ENCODE results near the gene ATF6.
"Not testable (repeated sequence)": the region's sequence is repeated elsewhere in the genome, so short reads cannot be mapped to it uniquely, and the experiment has no call there.

ATF6 gene

DNA sequence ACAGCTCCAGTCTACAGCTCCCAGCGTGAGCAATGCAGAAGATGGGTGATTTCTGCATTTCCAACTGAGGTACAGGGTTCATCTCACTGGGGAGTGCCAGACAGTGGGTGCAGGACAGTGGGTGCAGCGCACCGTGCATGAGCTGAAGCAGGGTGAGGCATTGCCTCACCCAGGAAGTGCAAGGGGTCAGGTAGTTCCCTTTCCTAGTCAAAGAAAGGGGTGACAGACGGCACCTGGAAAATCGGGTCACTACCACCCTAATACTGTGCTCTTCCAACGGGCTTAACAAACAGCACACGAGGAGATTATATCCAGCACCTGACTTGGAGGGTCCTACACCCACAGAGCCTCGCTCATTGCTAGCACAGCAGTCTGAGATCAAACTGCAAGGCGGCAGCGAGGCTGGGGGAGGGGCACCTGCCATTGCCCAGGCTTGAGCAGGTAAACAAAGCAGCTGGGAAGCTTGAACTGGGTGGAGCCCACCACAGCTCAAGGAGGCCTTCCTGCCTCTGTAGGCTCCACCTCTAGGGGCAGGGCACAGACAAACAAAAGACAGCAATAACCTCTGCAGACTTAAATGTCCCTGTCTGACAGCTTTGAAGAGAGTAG lies 66.3 kb downstream of the ATF6 start:
- DNase-seq, ATAC-seq: not testable (repeated sequence)

DNA sequence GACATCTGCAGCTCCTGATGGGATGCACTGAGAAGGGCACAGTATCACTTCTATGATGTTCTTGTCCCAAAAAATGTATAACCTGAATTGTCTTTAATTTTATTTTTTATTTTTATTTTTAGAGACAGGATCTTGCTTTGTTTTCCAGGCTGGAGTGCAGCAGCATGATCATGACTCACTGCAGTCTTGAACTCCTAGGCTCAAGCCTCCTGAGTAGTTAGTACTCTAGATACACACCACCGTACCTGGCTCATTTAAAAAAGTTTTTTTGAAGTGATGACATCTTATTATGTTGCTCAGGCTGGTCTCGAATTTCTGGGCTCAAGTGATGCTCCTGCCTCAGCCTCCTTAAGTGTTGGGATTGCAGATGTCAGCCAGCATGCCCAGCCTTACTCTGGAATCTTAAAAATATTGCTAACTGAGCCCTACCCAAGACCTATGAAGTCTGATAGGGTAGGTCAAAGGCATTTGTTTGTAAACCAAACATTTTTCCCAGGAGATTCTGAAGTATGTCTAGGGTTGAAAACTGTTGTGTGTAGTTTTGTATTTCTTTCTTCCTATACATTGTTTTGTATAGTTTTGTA lies 68.9 kb downstream of the ATF6 start:
- ATAC-seq: no peak
- DNase-seq: no peak

DNA sequence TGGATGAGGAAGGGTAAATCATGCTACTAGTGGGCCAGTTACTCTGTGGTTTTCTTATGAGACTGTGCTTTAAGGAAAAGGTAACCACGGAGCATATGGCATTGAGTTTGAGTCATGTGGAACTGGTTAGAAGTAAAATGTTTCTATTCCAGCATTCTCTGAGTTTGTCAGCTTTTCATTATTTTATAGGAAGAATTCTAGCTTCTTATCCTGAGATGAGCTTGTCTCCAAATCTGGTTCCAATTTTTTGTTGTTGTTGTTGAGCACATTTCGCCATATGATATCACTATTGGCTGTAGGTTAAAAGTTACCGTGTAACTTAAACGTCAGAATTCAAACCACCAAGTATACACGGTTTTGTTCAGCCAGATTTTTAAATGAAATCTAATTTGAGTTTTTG lies 69.9 kb downstream of the ATF6 start:
- ATAC-seq (no peak), DNase-seq (no peak)

DNA sequence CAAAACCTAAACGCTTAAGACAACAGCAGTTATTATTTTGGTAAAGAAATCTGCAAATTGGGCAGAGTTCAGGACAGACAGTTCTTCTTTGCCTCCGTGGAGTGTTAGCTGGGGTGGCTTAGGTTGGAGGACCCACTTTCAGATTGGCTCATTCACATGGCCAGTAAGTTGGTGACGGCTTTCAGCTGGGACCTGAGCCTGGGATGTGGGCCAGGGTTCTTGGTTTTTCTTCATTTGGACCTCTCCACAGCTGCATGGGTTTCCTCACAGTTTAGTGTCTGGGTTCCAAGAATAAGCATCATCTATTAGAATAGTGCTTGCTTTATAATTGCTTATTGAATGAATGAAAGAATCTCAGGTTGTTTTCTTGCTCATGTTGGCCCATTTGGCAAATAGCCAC lies 72.2 kb downstream of the ATF6 start:
- ATAC-seq (no peak), DNase-seq (no peak)

DNA sequence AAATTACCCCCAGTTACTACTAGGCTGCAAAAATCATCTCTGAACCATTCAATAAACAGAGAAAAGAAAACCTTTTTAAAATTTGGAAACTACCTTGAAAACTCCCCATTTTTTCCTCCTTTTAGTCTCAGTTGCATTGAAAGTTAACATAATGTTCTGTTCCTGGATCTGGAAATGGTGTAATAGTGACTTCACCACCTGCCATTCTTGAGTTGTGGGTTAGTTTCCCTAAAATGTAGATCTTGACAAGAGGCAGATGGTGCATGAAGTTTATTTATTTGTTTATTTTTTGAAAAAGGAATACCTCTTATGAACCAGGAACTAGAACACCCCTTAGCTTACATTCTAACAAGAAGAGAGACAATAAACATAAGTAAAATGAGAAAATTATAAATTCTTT lies 72.8 kb downstream of the ATF6 start:
- no peak for DNase-seq
- no peak for ATAC-seq

- DNase-seq (no peak), ATAC-seq (no peak)
These were observed 73.5 kb downstream of the ATF6 start for GRCh38 chr1:161839591-161839990.

GRCh38 chr1:161840363-161840762 lies 74.2 kb downstream of the ATF6 start:
- DNase-seq: no peak
- no peak for ATAC-seq

GRCh38 chr1:161843156-161843555 lies 77.0 kb downstream of the ATF6 start:
- DNase-seq (no peak), ATAC-seq (no peak)

- ATAC-seq: no peak
- DNase-seq: no peak
These were observed 78.6 kb downstream of the ATF6 start for GRCh38 chr1:161844696-161845095.

DNA sequence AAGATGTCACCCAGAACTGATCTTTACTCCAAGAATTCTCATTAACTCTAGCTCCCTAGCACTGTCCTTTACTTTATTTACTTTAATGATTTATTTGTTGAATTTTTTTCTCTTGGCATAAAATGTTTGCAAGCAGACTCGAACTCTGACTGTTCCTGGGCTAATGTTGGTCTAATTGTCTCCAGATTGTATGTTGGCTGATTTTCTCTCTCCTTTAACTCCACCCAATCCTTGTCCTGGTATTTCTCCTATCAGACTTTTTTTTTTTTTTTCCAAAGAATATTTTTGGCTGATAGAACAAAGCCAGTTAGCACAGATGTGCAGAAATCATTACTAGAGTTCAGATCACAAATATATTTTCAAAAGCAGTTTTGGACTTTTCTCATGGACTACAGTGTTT lies 82.6 kb downstream of the ATF6 start:
- DNase-seq: no peak
- no peak for ATAC-seq

DNA sequence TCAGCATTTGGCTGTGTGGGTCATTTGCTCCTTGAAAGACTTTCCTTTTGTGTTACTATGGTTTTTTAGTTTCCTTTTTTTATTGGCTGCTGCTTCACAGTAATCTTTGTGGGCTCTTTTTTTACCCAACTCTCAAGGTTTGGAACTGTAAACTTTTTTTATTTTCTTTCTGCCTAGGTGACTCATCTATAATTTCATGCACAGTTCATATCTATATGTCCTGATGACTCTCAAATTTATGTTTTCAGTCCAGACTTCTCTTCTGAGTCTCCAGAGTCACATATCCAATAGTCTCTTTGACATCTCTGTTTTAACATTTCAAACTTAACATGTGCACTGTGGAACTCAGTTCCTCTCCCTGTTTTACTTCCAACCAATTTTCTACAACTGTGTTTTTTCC lies 83.4 kb downstream of the ATF6 start:
- peak; percentile 9 for ATAC-seq
- DNase-seq: no peak

- ATAC-seq: no peak
These were observed 89.1 kb downstream of the ATF6 start for GRCh38 chr1:161855260-161855659.

GRCh38 chr1:161858271-161858670 lies 92.2 kb downstream of the ATF6 start:
- DNase-seq (no peak), ATAC-seq (no peak)

More at GRCh38 chr1:161855260-161855659, 89.1 kb downstream of the ATF6 start:
- DNase-seq: no peak

DNA sequence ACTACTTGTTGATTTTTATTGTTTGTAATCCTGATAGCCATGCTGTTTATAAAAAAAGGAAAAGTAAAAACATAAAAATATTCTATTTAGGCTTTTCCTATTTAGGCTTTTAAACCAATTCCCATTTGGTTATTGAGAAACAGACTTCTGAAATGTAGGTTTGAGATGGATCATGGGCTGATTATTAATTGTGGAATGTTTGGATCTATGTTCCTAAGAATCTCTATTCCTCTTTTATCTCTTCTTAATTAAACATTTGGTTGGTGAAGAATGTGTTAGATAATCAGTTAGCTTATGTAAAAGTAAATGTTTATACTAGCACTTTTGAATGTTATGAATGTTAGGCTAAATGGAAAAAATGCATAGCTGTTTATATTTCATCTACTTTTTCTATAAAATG lies 97.4 kb downstream of the ATF6 start:
- no peak for ATAC-seq
- no peak for DNase-seq

GRCh38 chr1:161864577-161864976 lies 98.5 kb downstream of the ATF6 start:
- ATAC-seq (no peak), DNase-seq (no peak)

GRCh38 chr1:161866241-161866640 lies 100.1 kb downstream of the ATF6 start:
- ATAC-seq (no peak), DNase-seq (no peak)

GRCh38 chr1:161868832-161869231 lies 102.7 kb downstream of the ATF6 start:
- ATAC-seq (no peak), DNase-seq (no peak)

GRCh38 chr1:161869291-161869690 lies 103.2 kb downstream of the ATF6 start:
- DNase-seq (no peak), ATAC-seq (no peak)

DNA sequence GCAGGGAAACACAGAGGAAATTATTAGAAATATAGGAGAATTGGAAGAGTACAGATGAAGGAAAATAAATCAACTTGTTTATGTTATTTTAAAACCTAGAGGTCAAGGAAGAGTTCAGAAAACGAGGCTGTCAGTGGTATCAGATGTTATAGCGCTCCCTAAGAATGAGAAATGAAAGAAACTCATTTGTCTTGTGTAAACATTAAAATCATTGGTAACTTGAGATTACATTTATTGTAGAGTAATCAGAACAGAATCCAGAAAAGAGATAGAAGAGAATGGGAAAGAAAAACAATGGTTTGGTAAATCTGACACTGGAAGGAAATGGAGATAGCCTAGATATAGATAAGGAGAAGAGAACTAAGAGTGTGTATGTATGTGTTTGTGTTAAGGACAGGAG lies 106.4 kb downstream of the ATF6 start:
- ATAC-seq (no peak), DNase-seq (no peak)

DNA sequence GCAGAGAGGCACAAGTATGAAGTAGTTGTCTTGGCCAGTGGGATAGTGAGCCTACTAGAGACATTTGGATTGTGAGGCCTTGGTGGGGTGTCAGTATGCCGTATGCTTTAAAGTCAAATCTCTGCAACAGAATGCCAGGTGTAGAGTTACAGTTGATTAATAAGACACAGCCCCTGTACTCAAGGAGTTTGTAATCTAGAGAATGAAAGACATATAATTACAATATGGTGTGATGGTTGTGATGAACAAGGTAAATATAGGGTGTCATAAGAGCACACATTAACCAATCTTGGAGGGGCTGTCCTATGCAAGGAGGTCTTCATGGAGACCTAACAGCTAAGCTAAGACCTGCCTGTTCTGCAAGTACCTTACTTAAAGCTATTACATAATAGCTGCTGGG lies 113.1 kb downstream of the ATF6 start:
- DNase-seq (no peak), ATAC-seq (no peak)

DNA sequence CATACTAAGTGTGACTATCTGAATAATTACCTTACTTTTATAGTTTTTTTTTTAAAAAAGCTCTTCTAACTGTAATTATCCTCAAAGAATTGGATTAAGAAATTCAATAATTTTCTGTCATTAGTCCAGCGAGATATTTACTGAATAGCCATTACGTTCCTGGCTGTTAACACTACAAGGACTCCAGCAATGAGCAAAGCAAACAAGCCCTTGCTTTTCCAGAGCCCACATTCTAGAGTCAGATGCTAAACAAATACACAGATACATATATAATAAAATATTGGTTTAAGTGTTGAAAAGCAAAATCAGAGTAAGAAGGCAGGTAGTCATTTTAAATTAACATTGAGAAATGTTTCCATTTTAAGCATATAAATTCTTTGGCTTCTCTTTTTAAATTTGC lies 118.4 kb downstream of the ATF6 start:
- DNase-seq: no peak
- no peak for ATAC-seq

DNA sequence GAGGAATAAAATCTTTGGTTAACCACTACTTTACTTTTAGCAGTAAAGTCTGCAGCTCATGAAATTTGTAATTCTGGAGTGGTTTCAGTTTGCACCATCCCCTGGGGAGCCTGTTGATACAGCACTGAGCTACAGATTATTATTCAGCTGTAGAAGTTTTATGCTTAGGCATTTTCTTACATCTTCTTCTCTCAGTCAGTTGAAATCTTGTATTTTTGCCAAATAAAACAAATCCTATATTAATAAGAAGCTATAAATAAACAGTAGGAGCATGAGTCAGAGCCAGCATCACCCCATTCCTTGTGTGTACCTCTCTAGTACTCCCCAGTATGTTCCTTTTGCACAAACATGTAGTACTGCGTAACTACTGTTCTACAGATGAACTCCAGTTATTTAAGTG lies 118.9 kb downstream of the ATF6 start:
- no peak for DNase-seq
- no peak for ATAC-seq

DNA sequence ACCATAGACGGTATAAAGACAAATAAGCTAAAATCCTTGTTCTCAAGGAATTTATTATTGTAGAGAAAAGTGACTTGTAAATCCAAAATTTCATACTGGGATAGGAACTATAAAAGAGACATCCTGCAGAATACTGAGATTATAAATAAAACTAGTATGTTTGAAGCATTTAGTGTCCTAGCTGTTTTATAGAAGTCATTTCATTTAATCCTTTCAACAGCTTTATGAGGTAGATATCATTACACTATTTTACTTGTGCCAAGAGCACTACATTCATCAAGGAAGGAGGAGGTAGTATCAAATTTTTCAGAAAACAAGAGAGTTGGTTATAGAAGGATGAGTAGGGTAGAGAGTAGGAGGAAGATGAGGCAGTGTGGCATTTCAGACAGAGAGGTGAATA lies 119.6 kb downstream of the ATF6 start:
- no peak for ATAC-seq
- DNase-seq: no peak

DNA sequence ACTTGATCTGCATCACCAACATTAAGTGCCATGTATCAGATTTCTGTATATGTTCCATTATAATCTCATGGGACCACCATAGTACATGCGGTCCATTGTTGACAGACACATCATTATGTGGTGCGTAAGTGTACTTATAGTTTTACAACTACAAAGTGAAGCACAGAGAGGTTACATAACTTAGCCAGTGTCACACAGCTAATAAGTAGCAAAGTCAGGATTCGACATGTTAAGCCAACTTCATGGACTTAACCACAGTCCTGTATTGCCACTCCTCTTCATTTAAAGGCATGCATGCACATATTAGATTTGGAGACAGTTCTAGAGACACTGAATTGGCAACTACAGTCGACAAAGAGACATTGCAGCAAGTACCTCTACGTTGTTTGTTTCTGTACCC lies 120.5 kb downstream of the ATF6 start:
- ATAC-seq (no peak), DNase-seq (no peak)

Measured in stimulated activated naive CD8-positive, alpha-beta T cell treated with anti-CD3 and anti-CD28 coated beads, Interleukin-15, Interleukin-2, amounts not matched to agents 100 U/mL and 50 U/mL, for 24 hours (primary cell).